GM21825 (cell line): ENCODE data around the gene NSL1.
A peak's percentile ranks its signal among the peaks of the same experiment; 100 is the strongest.

Experiments
- ATAC-seq: cut with Tn5 transposase; IDR thresholded peaks from one replicate; pipeline ENCODE4 v1.9.1; 2021; ENCODE audit warnings: mild to moderate bottlenecking, moderate library complexity; ENCODE audit not compliant: unreplicated experiment

NSL1 gene

GRCh38 chr1:212688341-212689047, 103.1 kb downstream of the NSL1 start:
- no peak for ATAC-seq

DNA sequence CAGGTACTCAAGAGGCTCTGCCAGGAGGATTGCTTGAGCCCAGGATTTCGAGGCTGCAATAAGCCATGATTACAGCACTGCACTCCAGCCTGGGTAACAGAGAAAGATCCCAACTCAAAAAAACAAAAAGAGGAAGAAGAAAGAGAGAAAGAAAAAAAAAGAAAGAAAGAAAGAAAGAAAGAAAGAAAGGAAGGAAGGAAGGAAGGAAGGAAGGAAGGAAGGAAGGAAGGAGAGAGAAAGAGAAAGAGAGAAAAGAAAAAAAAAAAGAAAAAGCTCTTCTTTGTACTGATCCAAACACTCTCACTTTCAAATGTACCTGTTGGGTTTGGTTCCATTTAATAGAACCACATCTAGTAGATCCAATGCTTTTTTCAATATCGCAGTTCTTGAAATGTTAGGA, 103.8 kb downstream of the NSL1 start:
- ATAC-seq, result no peak

DNA sequence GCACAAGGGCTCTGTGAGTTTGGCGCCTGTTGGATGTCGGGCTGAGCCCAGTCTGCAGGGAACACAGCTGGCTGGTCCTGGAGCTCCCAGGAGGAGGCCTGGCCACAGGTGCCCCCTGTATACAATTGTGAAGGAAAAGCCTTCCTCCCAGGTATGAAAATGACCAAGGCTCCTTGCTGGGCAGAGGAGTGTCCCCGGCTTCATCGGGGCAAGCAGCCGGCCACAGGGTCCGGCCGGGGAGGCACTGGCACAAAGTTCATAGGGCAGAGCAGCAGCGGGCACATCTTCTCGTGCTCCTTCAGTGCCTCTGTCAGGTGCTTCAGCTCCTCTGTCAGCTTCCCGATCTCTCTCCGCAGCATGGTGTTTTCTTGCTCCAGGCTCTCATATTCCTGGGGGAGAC, 105.0 kb downstream of the NSL1 start:
- ATAC-seq, result no peak

GRCh38 chr1:212686069-212686468, 105.5 kb downstream of the NSL1 start:
- no peak for ATAC-seq

DNA sequence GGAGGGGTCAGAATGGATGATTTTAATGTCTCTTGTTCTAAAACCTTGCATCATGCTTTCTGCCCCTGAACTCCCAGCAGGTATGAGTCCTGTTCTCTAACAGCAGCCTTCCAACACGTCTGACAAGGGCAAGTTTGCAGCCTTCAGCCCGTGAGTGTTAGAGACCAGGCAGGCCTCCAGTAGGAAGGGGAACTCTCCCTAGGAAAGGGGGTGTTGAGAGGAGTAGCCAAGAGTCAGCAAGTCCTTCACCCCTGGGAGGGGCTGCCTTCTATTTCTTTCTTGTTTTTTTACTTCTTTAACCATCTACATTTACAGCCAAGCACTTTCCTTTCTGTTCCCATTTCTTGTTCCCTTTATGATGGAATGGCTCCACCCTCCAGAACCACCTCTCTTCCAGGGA, 106.1 kb downstream of the NSL1 start:
- no peak for ATAC-seq

DNA sequence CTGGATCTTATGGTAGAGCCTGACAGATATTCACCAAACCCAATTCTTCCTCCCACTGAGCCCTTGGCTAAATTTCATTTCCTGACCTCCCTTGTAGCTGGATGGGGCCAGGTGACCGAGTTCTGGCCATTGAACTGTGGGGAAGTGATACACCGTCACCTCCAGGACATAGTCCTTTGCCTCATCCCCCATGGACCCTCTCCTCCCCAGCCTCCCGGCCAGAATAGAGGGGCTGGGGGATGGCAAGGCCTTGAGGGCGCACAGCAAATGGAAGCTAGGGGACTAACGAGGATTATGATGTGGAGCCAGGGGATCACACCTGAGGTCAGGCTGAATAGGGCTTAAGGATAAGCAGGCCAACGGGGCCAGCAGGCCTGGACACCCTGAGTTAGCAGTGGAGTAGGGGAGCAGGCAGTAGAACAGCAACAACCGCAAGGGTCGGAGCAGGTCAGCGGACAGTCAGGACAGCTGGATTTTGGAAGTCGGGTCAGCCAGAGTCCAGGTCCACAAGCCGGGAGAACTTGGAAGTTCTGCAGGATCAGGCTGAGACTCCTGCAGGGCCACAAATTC, 107.0 kb downstream of the NSL1 start:
- no peak for ATAC-seq

DNA sequence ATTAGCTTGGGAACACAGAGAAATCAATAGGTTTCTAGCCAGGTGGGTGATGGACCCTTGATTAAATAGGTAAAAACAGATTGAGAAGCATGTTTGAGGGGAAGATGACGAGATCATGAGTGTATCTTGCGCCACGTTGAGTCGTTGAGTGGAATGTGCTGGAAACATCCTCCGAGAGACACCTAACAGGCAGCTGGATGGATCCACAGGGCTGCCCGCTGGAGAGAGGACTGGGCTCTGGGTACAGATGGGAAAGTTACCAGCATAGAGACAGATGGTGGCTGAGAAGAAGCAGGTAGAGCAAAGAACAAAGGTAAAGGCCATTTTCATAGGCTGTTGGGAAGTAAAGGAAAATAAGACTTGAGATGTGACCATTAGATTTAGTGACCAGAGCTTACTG, 107.5 kb downstream of the NSL1 start:
- no peak for ATAC-seq

GRCh38 chr1:212683357-212683722, 108.2 kb downstream of the NSL1 start:
- peak; percentile 65 for ATAC-seq

DNA sequence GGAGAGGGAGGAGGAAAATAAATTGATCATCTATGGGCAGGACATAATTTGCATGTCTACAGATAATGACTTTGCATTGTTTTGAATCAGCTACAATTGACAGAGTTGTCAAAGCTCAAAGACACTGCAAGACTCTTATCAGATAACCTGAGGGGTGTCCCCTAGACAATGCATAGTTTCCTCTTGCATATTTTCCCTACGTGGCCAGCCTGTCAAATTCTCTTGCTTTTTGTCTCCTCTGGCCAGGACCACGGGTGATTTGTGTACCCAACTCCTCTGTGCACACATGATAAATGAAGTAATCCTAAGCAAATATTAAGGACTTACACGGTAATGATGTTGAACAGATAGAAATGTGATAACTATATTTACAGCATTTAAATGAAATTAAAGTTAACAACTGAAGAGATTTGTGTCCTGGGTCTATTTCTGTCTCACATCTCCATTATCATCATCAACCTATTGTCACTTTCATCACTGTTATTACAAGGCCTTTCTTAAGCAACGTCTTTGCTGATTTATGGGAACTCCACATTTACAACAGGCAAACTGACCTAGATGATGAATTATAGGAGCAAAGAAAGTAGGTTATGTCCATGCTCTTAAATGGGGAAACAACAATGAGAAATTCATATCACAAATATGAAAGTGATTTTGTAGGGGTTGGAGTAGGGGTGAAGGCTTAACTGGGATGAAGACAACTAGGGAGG, 110.7 kb downstream of the NSL1 start:
- ATAC-seq, result no peak

DNA sequence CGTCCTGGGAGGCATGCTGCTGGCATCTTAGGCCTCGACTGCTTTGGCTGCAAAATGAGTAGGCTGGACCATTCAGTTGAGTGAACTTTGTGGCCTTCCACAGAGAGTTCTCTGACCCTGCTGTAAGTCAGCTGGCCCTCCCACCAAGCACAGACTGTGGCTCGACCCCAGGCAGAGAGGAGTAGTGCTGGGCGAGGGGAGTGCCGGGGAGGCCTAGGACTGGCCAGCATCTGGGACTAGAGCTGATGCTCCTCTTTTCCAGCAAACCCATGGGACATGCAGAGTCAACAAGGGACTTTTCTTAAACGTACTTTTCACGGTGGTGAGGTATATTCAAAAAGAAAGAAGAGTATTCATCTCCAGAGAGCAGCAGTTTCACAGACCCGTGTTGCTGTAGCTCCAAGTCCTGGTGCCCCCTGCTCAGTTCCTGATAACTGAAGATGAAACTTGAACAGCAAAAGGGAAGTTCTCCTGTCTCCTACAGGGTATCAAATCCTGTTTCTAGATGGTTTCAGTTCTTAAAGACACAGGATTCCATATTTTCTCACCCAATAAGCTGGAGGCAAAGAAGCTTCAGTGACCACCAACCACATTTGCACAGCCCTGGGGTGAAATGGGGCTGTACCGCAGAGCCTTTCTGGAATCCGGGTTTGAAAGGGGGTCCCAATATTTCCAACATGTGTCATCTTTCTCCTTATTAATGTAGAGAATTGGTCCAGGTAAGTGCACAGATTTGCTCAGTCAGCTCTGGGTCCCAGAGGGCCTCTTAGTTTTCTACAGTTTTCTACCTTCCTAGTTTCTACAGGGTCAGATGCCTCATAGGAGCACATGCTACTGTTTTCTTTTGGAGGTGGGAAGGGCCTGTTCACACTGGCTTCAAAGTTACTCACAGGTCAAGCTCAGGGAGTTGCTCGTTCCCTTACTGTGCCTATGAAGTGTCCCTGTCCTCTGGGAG, 112.8 kb downstream of the NSL1 start:
- ATAC-seq, result peak; percentile 55

DNA sequence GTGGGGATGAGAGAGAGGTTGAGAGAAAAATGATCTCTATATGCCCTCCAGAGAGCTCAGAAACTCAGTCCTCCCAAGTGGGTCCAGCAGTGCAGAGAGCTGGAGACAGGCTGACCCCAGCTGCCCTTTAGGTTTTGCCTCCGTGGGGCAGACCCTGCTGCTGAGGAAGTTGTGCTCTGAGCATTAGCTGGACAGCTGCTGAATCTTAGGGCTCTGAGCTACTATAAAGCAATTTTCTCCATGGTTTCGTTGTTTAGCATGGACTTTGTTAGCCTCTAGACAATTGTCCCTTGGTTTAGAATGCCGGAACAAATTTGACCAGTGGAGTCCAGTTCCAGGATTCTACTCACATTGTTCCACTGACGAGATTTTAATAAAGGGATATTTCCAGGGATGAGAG, 114.0 kb downstream of the NSL1 start:
- no peak for ATAC-seq

DNA sequence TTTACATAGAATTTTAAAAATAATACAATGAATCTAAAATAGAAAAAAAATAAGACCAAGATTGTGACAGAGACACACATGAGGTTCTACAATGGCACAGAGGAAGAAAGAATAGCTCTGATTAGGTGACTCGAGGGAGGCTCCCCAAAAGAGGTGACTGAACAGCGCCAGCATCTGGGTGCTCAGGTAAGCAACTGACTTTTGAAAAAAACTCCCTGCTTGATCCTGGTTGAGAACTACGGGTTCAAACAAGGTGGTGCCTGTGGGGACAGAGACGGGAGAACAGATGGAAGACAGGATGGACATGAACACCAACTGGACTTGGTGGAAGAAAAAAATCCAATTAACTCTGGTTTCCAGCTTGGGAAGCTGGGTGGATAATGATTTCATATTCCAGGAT, 114.4 kb downstream of the NSL1 start:
- ATAC-seq, result no peak
